Astrocyte (in vitro differentiated cells and primary cell): Measurements from ENCODE around the gene MMEL1. TPM values are rescaled to one million over a fixed set of nuclear protein-coding genes. Genes with fewer than 3 reads are reported as not detected.

Experiments used
- DNase-seq: peaks from one replicate; pipeline ENCODE4 v3.0.0-alpha.2; 2010; ENCODE audit warnings: low read depth
- FAIRE-seq: peaks from 2 replicates; lab custom pipeline; 2011; peaks lifted over from hg19 to GRCh38; lab: Jason Lieb, UNC
- H2AFZ ChIP-seq: 2 replicates; pipeline ENCODE4 v1.6.0; 2012; ENCODE audit warnings: low read depth, low read length, inconsistent platforms
- H3K27ac ChIP-seq: 2 replicates; pipeline ENCODE4 v1.5.1; 2011; ENCODE audit warnings: low read depth, low read length, inconsistent platforms
- H3K27me3 ChIP-seq: 2 replicates; pipeline ENCODE4 v1.6.0; 2011; ENCODE audit warnings: low read length, inconsistent platforms; ENCODE audit not compliant: insufficient read depth
- H3K36me3 ChIP-seq: 2 replicates; pipeline ENCODE4 v1.5.1; 2011; ENCODE audit warnings: low read length, inconsistent platforms; ENCODE audit not compliant: insufficient read depth
- H3K4me1 ChIP-seq: 2 replicates; pipeline ENCODE4 v1.5.1; 2011; ENCODE audit warnings: low read length, inconsistent platforms; ENCODE audit not compliant: insufficient read depth
- H3K4me2 ChIP-seq: 2 replicates; pipeline ENCODE4 v1.6.0; 2012; ENCODE audit warnings: low read length, inconsistent platforms
- H3K4me3 ChIP-seq: 2 replicates; pipeline ENCODE4 v1.5.1; 2011; ENCODE audit warnings: low read depth, mild to moderate bottlenecking, low read length, inconsistent platforms; ENCODE audit not compliant: insufficient read depth
- H3K79me2 ChIP-seq: 2 replicates; pipeline ENCODE4 v1.6.0; 2012; ENCODE audit warnings: mild to moderate bottlenecking, low read length, inconsistent platforms; ENCODE audit not compliant: insufficient read depth
- H3K9ac ChIP-seq: 2 replicates; pipeline ENCODE4 v1.6.0; 2012; ENCODE audit warnings: mild to moderate bottlenecking, low read length, inconsistent platforms
- H3K9me3 ChIP-seq: 2 replicates; pipeline ENCODE4 v1.5.1; 2012; ENCODE audit warnings: low read depth, mild to moderate bottlenecking, low read length, inconsistent platforms; ENCODE audit not compliant: insufficient read depth
- H4K20me1 ChIP-seq: 2 replicates; pipeline ENCODE4 v1.6.0; 2012; ENCODE audit warnings: low read length, inconsistent platforms; ENCODE audit not compliant: insufficient read depth
- H3K27ac Mint-ChIP-seq: one replicate; pipeline ENCODE4 v1.8.0; 2021; ENCODE audit warnings: mild to moderate bottlenecking, mixed read lengths; ENCODE audit not compliant: unreplicated experiment
- H3K27me3 Mint-ChIP-seq: one replicate; pipeline ENCODE4 v1.8.0; 2021; ENCODE audit warnings: low read depth, mixed read lengths; ENCODE audit not compliant: unreplicated experiment
- H3K36me3 Mint-ChIP-seq: one replicate; pipeline ENCODE4 v1.8.0; 2021; ENCODE audit warnings: low read depth, mixed read lengths; ENCODE audit not compliant: unreplicated experiment
- H3K4me1 Mint-ChIP-seq: one replicate; pipeline ENCODE4 v1.8.0; 2021; ENCODE audit warnings: low read depth, mixed read lengths; ENCODE audit not compliant: unreplicated experiment
- H3K4me3 Mint-ChIP-seq: one replicate; pipeline ENCODE4 v1.8.0; 2021; ENCODE audit warnings: mild to moderate bottlenecking, moderate library complexity, mixed read lengths; ENCODE audit not compliant: unreplicated experiment
- H3K9me3 Mint-ChIP-seq: one replicate; pipeline ENCODE4 v1.8.0; 2021; ENCODE audit warnings: mild to moderate bottlenecking, mixed read lengths; ENCODE audit not compliant: unreplicated experiment
- EZH2 ChIP-seq: IDR thresholded peaks from 2 replicates; pipeline ENCODE4 v1.6.1; 2012; ENCODE audit warnings: mild to moderate bottlenecking, low read length, inconsistent platforms; ENCODE audit not compliant: insufficient read depth
- total RNA-seq: library from RNA; stranded (reverse); gene quantifications from 2 replicates; pipeline ENCODE4 v1.2.1, GENCODE V29; 2021
- TF ChIP-seq, protein P1 (sequence below): IDR thresholded peaks from 2 replicates; pipeline ENCODE4 v1.5.1; 2011; ENCODE audit warnings: low read depth, mild to moderate bottlenecking, inconsistent platforms, low read length, moderate library complexity; ENCODE audit not compliant: insufficient read depth

MMEL1 gene
- total RNA-seq, 1 donor from 2014 or later = not detected

- H2AFZ ChIP-seq = no peak overlapping the region
- no peaks in the 10 kb centered on the region for H3K79me2 ChIP-seq
- H3K27me3 ChIP-seq = no peaks in the 10 kb centered on the region
- TF ChIP-seq, protein P1, sequence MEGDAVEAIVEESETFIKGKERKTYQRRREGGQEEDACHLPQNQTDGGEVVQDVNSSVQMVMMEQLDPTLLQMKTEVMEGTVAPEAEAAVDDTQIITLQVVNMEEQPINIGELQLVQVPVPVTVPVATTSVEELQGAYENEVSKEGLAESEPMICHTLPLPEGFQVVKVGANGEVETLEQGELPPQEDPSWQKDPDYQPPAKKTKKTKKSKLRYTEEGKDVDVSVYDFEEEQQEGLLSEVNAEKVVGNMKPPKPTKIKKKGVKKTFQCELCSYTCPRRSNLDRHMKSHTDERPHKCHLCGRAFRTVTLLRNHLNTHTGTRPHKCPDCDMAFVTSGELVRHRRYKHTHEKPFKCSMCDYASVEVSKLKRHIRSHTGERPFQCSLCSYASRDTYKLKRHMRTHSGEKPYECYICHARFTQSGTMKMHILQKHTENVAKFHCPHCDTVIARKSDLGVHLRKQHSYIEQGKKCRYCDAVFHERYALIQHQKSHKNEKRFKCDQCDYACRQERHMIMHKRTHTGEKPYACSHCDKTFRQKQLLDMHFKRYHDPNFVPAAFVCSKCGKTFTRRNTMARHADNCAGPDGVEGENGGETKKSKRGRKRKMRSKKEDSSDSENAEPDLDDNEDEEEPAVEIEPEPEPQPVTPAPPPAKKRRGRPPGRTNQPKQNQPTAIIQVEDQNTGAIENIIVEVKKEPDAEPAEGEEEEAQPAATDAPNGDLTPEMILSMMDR = no peak
- no peak for TF ChIP-seq EZH2
- no peak overlapping the region for H3K4me2 ChIP-seq
- FAIRE-seq (no peak), DNase-seq (no peak)
- Mint-ChIP-seq H3K4me3 (no peak overlapping the region), H3K27ac (no peak overlapping the region), H3K27me3 (peaks cover 17% of the 10 kb centered on the region), H3K4me1 (no peaks in the 10 kb centered on the region), H3K9me3 (no peaks in the 10 kb centered on the region), H3K36me3 (no peaks in the 10 kb centered on the region)
- no peaks in the 10 kb centered on the region for H3K36me3 ChIP-seq
- H4K20me1 ChIP-seq = no peaks in the 10 kb centered on the region
- no peak overlapping the region for H3K27ac ChIP-seq
- H3K9ac ChIP-seq = no peak overlapping the region
- H3K4me1 ChIP-seq = peaks cover 9% of the 10 kb centered on the region
- H3K4me3 ChIP-seq = no peak overlapping the region
- no peaks in the 10 kb centered on the region for H3K9me3 ChIP-seq
These were observed 72.3 kb downstream of the MMEL1 start for GRCh38 chr1:2560299-2561073.

DNA sequence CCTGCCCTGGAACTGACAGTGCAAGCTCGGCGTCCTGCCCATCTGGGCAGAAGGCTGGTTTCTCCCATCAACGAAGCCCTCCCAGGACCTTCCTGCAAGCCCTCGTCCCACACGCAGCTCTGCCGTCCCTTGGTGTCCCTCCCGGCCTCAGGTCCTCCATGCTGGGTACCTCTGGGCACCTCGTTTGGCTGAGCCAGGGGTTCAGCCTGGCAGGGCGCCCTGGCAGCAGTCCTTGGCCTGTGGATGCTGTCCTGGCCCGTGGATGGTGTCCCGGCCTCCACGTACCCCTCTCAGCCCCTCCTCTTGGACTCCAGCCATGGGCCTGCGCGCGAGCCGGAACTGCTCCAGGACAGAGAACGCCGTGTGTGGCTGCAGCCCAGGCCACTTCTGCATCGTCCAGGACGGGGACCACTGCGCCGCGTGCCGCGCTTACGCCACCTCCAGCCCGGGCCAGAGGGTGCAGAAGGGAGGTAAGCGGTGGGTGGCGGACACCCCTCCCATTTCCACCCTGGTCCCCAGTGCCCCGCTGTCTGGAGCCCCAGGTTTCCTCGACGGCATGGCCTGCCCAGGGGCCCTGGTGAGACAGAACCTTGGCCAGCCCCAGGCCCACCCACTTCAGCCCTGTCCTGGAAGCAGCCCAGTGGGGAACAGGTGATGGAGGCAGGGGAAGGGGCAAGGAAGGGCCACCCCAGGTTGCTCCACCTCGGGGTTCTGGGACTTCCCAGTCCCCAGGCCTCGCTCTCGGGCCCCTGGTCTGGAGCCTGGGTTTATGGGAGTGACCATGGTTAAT lies 73.1 kb downstream of the MMEL1 start:
- no peaks in the 10 kb centered on the region for H4K20me1 ChIP-seq
- H3K9me3 Mint-ChIP-seq = no peaks in the 10 kb centered on the region
- H2AFZ ChIP-seq = no peak overlapping the region
- H3K36me3 Mint-ChIP-seq = no peaks in the 10 kb centered on the region
- H3K4me1 ChIP-seq = peaks cover 9% of the 10 kb centered on the region
- H3K27me3 Mint-ChIP-seq = peaks cover 14% of the 10 kb centered on the region
- H3K27ac Mint-ChIP-seq = no peak overlapping the region
- no peaks in the 10 kb centered on the region for H3K27me3 ChIP-seq
- DNase-seq (no peak), FAIRE-seq (no peak)
- H3K36me3 ChIP-seq = no peaks in the 10 kb centered on the region
- no peaks in the 10 kb centered on the region for H3K79me2 ChIP-seq
- H3K9me3 ChIP-seq = no peaks in the 10 kb centered on the region
- no peak overlapping the region for H3K4me2 ChIP-seq
- no peak overlapping the region for H3K27ac ChIP-seq
- TF ChIP-seq, protein P1 = no peak
- TF ChIP-seq EZH2 = no peak
- H3K9ac ChIP-seq = no peak overlapping the region
- no peak overlapping the region for H3K4me3 ChIP-seq
- H3K4me3 Mint-ChIP-seq = no peak overlapping the region
- H3K4me1 Mint-ChIP-seq = no peaks in the 10 kb centered on the region
